HepG2 (cell line): Measurements from ENCODE around the gene SPTBN4. TPM values are rescaled to one million over a fixed set of nuclear protein-coding genes. Genes with fewer than 3 reads are reported as not detected.

ENCODE experiments used
- CAMTA2 ChIP-seq: sonication (generic); formaldehyde crosslinking; IDR thresholded peaks from 2 replicates; pipeline ENCODE4 v1.4.0; 2020; ENCODE audit warnings: mild to moderate bottlenecking, missing genetic modification reagents, borderline replicate concordance
- CBX5 ChIP-seq: sonication (generic); formaldehyde crosslinking; IDR thresholded peaks from 2 replicates; pipeline ENCODE4 v1.4.0; 2020; ENCODE audit warnings: missing genetic modification reagents, borderline replicate concordance
- DNMT1 ChIP-seq: sonication (generic); formaldehyde crosslinking; IDR thresholded peaks from 2 replicates; pipeline ENCODE4 v1.5.1; 2020; ENCODE audit warnings: mild to moderate bottlenecking, missing genetic modification reagents
- HDAC1 ChIP-seq: sonication (generic); formaldehyde crosslinking; IDR thresholded peaks from 2 replicates; pipeline ENCODE4 v1.5.1; 2020; ENCODE audit warnings: mild to moderate bottlenecking, missing genetic modification reagents
- HES4 ChIP-seq: sonication (generic); formaldehyde crosslinking; IDR thresholded peaks from 2 replicates; pipeline ENCODE4 v1.9.0; 2021; ENCODE audit warnings: mild to moderate bottlenecking, missing genetic modification reagents, borderline replicate concordance
- MZF1 ChIP-seq: sonication (generic); formaldehyde crosslinking; IDR thresholded peaks from 2 replicates; pipeline ENCODE4 v1.8.1; 2023; ENCODE audit warnings: mild to moderate bottlenecking, missing genetic modification reagents, borderline replicate concordance
- RCOR2 ChIP-seq: IDR thresholded peaks from 2 replicates; pipeline ENCODE4 v1.6.1; 2016; ENCODE audit warnings: missing biosample characterization, missing genetic modification reagents
- SAP130 ChIP-seq: IDR thresholded peaks from 2 replicates; pipeline ENCODE4 v1.6.1; 2016; ENCODE audit warnings: low read depth
- ZBTB10 ChIP-seq: sonication (generic); formaldehyde crosslinking; IDR thresholded peaks from 2 replicates; pipeline ENCODE4 v1.4.0; 2020; ENCODE audit warnings: missing genetic modification reagents, borderline replicate concordance
- ZFP36L1 ChIP-seq: sonication (generic); formaldehyde crosslinking; IDR thresholded peaks from 2 replicates; pipeline ENCODE4 v1.8.0; 2022; ENCODE audit warnings: mild to moderate bottlenecking, missing genetic modification reagents, moderate library complexity
- ZNF138 ChIP-seq: sonication (generic); formaldehyde crosslinking; IDR thresholded peaks from 2 replicates; pipeline ENCODE4 v1.5.0; 2020; ENCODE audit warnings: mild to moderate bottlenecking, low read depth, missing genetic modification reagents
- ZNF253 ChIP-seq: sonication (generic); formaldehyde crosslinking; IDR thresholded peaks from 2 replicates; pipeline ENCODE4 v1.8.0; 2022; ENCODE audit warnings: mild to moderate bottlenecking, missing genetic modification reagents, borderline replicate concordance
- ZNF317 ChIP-seq: sonication (generic); formaldehyde crosslinking; IDR thresholded peaks from 2 replicates; pipeline ENCODE4 v1.5.0; 2020; ENCODE audit warnings: mild to moderate bottlenecking, missing genetic modification reagents
- ZNF382 ChIP-seq: sonication (generic); formaldehyde crosslinking; IDR thresholded peaks from 2 replicates; pipeline ENCODE4 v1.5.0; 2020; ENCODE audit warnings: missing genetic modification reagents, mild to moderate bottlenecking, borderline replicate concordance
- ZNF510 ChIP-seq: sonication (generic); formaldehyde crosslinking; IDR thresholded peaks from 2 replicates; pipeline ENCODE4 v1.4.0; 2020; ENCODE audit warnings: low read depth, mild to moderate bottlenecking, missing genetic modification reagents
- ZNF607 ChIP-seq: sonication (generic); formaldehyde crosslinking; IDR thresholded peaks from 2 replicates; pipeline ENCODE4 v1.5.1; 2020; ENCODE audit warnings: missing genetic modification reagents, mild to moderate bottlenecking, borderline replicate concordance
- ZNF629 ChIP-seq: sonication (generic); formaldehyde crosslinking; conservative IDR thresholded peaks from 2 replicates; pipeline ENCODE4 v1.5.0; 2020; ENCODE audit warnings: missing genetic modification reagents
- ZSCAN21 ChIP-seq: sonication (generic); formaldehyde crosslinking; IDR thresholded peaks from 2 replicates; pipeline ENCODE4 v1.8.0; 2022; ENCODE audit warnings: mild to moderate bottlenecking, missing genetic modification reagents, moderate library complexity, borderline replicate concordance
- polyA plus RNA-seq, 8 experiments: library from polyadenylated mRNA; depleted of rRNA in 3 of 8; stranded (reverse) in 7 of 8; unstranded in 1 of 8; fragments of >200 nt; fragmentation: Illumina TruSeq in 4 of 8; extraction: Trizol in 4 of 8; gene quantifications; 2 replicates each; pipeline versions ENCODE4 v1.2.1 to v1.2.3, GENCODE V29; 2011 to 2016; ENCODE audit warnings: low read depth in 4 of 8, missing spikeins in 1 of 8, mixed read lengths in 1 of 8; ENCODE audit not compliant: insufficient read depth in 1 of 8
- total RNA-seq, 5 experiments: library from RNA; depleted of rRNA; stranded (reverse); fragments of >200 nt; fragmentation: Illumina TruSeq; extraction: Trizol; gene quantifications; 2 replicates each; pipeline ENCODE4 v1.2.3, GENCODE V29; 2016; ENCODE audit warnings: low read depth in 1 of 5
- TF ChIP-seq, protein P1 (sequence below): sonication (generic); formaldehyde crosslinking; IDR thresholded peaks from 2 replicates; pipeline ENCODE4 v1.5.1; 2020; ENCODE audit warnings: mild to moderate bottlenecking, missing genetic modification reagents
- TF ChIP-seq, protein P2 (sequence below): sonication (generic); formaldehyde crosslinking; conservative IDR thresholded peaks from 2 replicates; pipeline ENCODE4 v1.8.1; 2023; ENCODE audit warnings: missing genetic modification reagents
- TF ChIP-seq, protein P3 (sequence below): sonication (generic); IDR thresholded peaks from 2 replicates; pipeline ENCODE4 v1.6.1; 2016; ENCODE audit warnings: low read depth, borderline replicate concordance

SPTBN4 gene
- total and polyA plus RNA-seq, 2 of the 13 experiments (the other 11 are each of a cell fraction or from before 2014, with no cell fraction given), result 0.11 TPM

DNA sequence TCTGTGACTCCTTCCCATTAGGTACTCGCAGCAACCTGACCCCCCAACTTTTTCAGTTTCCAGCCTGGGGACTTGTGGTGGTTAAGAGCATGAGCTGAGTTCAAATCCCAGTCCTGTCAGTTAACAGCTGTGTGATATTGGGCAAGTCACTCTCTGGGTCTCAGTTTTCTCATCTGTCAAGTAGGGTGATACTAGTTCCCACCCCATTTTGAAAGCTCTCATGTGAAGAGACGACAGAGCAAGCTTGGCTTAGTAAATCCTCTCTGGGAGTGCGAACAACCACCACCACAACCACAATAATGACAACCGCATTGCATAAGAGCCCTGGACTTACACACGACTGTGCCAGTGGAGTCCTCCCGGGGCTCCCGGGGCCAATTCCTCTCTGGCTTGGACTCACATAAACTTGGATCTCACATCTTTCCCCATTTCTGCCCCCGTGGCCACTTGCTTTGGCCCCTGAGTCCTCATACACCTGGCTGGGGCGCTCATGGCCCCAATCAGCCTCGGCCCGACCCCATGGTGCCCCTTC is 1.7 kb upstream of the SPTBN4 start (continued):
- TF ChIP-seq, protein P1, sequence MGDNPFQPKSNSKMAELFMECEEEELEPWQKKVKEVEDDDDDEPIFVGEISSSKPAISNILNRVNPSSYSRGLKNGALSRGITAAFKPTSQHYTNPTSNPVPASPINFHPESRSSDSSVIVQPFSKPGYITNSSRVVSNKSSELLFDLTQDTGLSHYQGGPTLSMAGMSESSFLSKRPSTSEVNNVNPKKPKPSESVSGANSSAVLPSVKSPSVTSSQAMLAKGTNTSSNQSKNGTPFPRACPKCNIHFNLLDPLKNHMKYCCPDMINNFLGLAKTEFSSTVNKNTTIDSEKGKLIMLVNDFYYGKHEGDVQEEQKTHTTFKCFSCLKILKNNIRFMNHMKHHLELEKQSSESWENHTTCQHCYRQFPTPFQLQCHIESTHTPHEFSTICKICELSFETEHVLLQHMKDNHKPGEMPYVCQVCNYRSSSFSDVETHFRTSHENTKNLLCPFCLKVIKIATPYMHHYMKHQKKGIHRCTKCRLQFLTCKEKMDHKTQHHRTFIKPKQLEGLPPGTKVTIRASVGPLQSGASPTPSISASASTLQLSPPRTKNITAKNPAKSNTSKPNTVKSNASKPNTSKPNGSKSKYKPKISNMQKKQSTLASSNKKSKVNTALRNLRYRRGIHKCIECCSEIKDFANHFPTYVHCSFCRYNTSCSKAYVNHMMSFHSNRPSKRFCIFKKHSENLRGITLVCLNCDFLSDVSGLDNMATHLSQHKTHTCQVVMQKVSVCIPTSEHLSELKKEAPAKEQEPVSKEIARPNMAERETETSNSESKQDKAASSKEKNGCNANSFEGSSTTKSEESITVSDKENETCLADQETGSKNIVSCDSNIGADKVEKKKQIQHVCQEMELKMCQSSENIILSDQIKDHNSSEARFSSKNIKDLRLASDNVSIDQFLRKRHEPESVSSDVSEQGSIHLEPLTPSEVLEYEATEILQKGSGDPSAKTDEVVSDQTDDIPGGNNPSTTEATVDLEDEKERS, result 0 out of 2 replicates have a peak, but pooled peaks have one; percentile 35
- peak; percentile 64; the same call in 1 of the 2 replicates for TF ChIP-seq ZNF253 (CRISPR knock-in tag)
- TF ChIP-seq HDAC1, result no peak
- no peak for TF ChIP-seq ZBTB10
- TF ChIP-seq, protein P2, sequence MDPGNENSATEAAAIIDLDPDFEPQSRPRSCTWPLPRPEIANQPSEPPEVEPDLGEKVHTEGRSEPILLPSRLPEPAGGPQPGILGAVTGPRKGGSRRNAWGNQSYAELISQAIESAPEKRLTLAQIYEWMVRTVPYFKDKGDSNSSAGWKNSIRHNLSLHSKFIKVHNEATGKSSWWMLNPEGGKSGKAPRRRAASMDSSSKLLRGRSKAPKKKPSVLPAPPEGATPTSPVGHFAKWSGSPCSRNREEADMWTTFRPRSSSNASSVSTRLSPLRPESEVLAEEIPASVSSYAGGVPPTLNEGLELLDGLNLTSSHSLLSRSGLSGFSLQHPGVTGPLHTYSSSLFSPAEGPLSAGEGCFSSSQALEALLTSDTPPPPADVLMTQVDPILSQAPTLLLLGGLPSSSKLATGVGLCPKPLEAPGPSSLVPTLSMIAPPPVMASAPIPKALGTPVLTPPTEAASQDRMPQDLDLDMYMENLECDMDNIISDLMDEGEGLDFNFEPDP (CRISPR knock-in tag), result no peak
- peak; percentile 97 for TF ChIP-seq ZNF629 (CRISPR knock-in tag)
- TF ChIP-seq ZFP36L1, result 0 out of 2 replicates have a peak, but pooled peaks have one; percentile 36
- no peak for TF ChIP-seq ZNF510 (CRISPR knock-in tag)
- no peak for TF ChIP-seq DNMT1 (CRISPR knock-in tag)
- TF ChIP-seq ZNF607 (CRISPR knock-in tag), result no peak
- TF ChIP-seq ZNF317 (CRISPR knock-in tag), result 0 out of 2 replicates have a peak, but pooled peaks have one; percentile 30
- no peak for TF ChIP-seq ZNF382 (CRISPR knock-in tag)
- no peak for TF ChIP-seq ZSCAN21
- TF ChIP-seq, protein P3, sequence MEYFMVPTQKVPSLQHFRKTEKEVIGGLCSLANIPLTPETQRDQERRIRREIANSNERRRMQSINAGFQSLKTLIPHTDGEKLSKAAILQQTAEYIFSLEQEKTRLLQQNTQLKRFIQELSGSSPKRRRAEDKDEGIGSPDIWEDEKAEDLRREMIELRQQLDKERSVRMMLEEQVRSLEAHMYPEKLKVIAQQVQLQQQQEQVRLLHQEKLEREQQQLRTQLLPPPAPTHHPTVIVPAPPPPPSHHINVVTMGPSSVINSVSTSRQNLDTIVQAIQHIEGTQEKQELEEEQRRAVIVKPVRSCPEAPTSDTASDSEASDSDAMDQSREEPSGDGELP, result peak; percentile 70; the same call in 1 of the 2 replicates
- TF ChIP-seq RCOR2, result peak; percentile 58; the same call in 1 of the 2 replicates
- TF ChIP-seq ZNF138 (CRISPR knock-in tag), result no peak
- TF ChIP-seq MZF1 (CRISPR knock-in tag), result no peak
- no peak for TF ChIP-seq CBX5 (CRISPR knock-in tag)
- no peak for TF ChIP-seq SAP130 (CRISPR knock-in tag)
- no peak for TF ChIP-seq CAMTA2 (CRISPR knock-in tag)
- TF ChIP-seq HES4 (CRISPR knock-in tag), result no peak
